HepG2 (cell line): ENCODE measurements around the gene ERF. TPM values are rescaled to one million over a fixed set of nuclear protein-coding genes. Genes with fewer than 3 reads are reported as not detected.

Source experiments
- CEBPB ChIP-seq: IDR thresholded peaks from 2 replicates; pipeline ENCODE4 v1.6.1; 2011; ENCODE audit warnings: low read depth, low read length, improper control_type of control experiment, borderline replicate concordance
- CREB1 ChIP-seq, 2 experiments: fragments of 450-650 bp in 1 of 2; IDR thresholded peaks; 2 replicates each; pipeline ENCODE4 v1.6.1; 2016 to 2017; ENCODE audit warnings: control low read depth in 1 of 2, mild to moderate bottlenecking in 1 of 2, missing compliant biosample characterization in 1 of 2, missing genetic modification characterization in 1 of 2
- PITX1 ChIP-seq: sonication (generic); formaldehyde crosslinking; IDR thresholded peaks from 2 replicates; pipeline ENCODE4 v1.5.1; 2020; ENCODE audit warnings: mild to moderate bottlenecking, missing genetic modification reagents
- POLR2AphosphoS2 ChIP-seq: IDR thresholded peaks from 2 replicates; pipeline ENCODE4 v1.6.1; 2011; ENCODE audit warnings: low read depth, low read length, improper control_type of control experiment
- RFX1 ChIP-seq: fragments of 450-650 bp; IDR thresholded peaks from 2 replicates; pipeline ENCODE4 v1.6.1; 2017
- SCMH1 ChIP-seq: sonication (generic); formaldehyde crosslinking; IDR thresholded peaks from 2 replicates; pipeline ENCODE4 v1.9.0; 2021; ENCODE audit warnings: missing genetic modification reagents, mild to moderate bottlenecking, borderline replicate concordance
- ZNF318 ChIP-seq: sonication (generic); formaldehyde crosslinking; IDR thresholded peaks from 2 replicates; pipeline ENCODE4 v1.4.0; 2020; ENCODE audit warnings: mild to moderate bottlenecking, missing genetic modification reagents
- ZNF383 ChIP-seq: sonication (generic); formaldehyde crosslinking; IDR thresholded peaks from 2 replicates; pipeline ENCODE4 v1.4.0; 2020; ENCODE audit warnings: missing genetic modification reagents, mild to moderate bottlenecking, borderline replicate concordance
- ZNF713 ChIP-seq: sonication (generic); formaldehyde crosslinking; IDR thresholded peaks from 2 replicates; pipeline ENCODE4 v1.4.0; 2020; ENCODE audit warnings: mild to moderate bottlenecking, missing genetic modification reagents
- ZNF790 ChIP-seq: sonication (generic); formaldehyde crosslinking; IDR thresholded peaks from 2 replicates; pipeline ENCODE4 v1.8.0; 2022; ENCODE audit warnings: missing genetic modification reagents, mild to moderate bottlenecking, borderline replicate concordance
- polyA plus RNA-seq, 8 experiments: library from polyadenylated mRNA; depleted of rRNA in 3 of 8; stranded (reverse) in 7 of 8; unstranded in 1 of 8; fragments of >200 nt; fragmentation: Illumina TruSeq in 4 of 8; extraction: Trizol in 4 of 8; gene quantifications; 2 replicates each; pipeline versions ENCODE4 v1.2.1 to v1.2.3, GENCODE V29; 2011 to 2016; ENCODE audit warnings: low read depth in 4 of 8, missing spikeins in 1 of 8, mixed read lengths in 1 of 8; ENCODE audit not compliant: insufficient read depth in 1 of 8
- total RNA-seq, 5 experiments: library from RNA; depleted of rRNA; stranded (reverse); fragments of >200 nt; fragmentation: Illumina TruSeq; extraction: Trizol; gene quantifications; 2 replicates each; pipeline ENCODE4 v1.2.3, GENCODE V29; 2016; ENCODE audit warnings: low read depth in 1 of 5
- TF ChIP-seq, protein P1 (sequence below): IDR thresholded peaks from 2 replicates; pipeline ENCODE4 v1.6.1; 2016; ENCODE audit warnings: mild to moderate bottlenecking

ERF gene
- total and polyA plus RNA-seq, 2 of the 13 experiments (the other 11 are each of a cell fraction or from before 2014, with no cell fraction given): 67.1 to 69.9 TPM

- TF ChIP-seq ZNF790 (CRISPR knock-in tag) (no peak), ZNF713 (CRISPR knock-in tag) (no peak), RFX1 (no peak), CREB1 (IDR thresholded peaks at IDR 0.05) (no peak), CREB1 (CRISPR knock-in tag; IDR thresholded peaks at IDR 0.05) (no peak), ZNF318 (CRISPR knock-in tag) (peak; percentile 77; the same call in 1 of the 2 replicates), POLR2AphosphoS2 (no peak), CEBPB (0 out of 2 replicates have a peak, but pooled peaks have one; percentile 20), SCMH1 (no peak), PITX1 (peak; percentile 61; the same call in 1 of the 2 replicates), ZNF383 (CRISPR knock-in tag) (0 out of 2 replicates have a peak, but pooled peaks have one; percentile 47)
- TF ChIP-seq, protein P1, sequence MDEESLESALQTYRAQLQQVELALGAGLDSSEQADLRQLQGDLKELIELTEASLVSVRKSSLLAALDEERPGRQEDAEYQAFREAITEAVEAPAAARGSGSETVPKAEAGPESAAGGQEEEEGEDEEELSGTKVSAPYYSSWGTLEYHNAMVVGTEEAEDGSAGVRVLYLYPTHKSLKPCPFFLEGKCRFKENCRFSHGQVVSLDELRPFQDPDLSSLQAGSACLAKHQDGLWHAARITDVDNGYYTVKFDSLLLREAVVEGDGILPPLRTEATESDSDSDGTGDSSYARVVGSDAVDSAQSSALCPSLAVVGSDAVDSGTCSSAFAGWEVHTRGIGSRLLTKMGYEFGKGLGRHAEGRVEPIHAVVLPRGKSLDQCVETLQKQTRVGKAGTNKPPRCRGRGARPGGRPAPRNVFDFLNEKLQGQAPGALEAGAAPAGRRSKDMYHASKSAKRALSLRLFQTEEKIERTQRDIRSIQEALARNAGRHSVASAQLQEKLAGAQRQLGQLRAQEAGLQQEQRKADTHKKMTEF (CRISPR knock-in tag): no peak
Measured at GRCh38 chr19:42267644-42268141, 12.8 kb upstream of the ERF start (continued).
